ENCODE data around the gene PBRM1. TPM values are rescaled to one million over a fixed set of nuclear protein-coding genes. Genes with fewer than 3 reads are reported as not detected.

The PBRM1 gene
- total RNA-seq, 1 experiment from 2014 or later, result 42.8 TPM

GRCh38 chr3:52512727-52513126 lies 173.0 kb downstream of the PBRM1 start:
- TF ChIP-seq EZH2 (IDR thresholded peaks at IDR 0.05; ENCODE audit: low read depth) (no peak), CTCF (conservative IDR thresholded peaks at IDR 0.05) (no peak)
- no peaks in the 10 kb centered on the region for H3F3A ChIP-seq (ENCODE audit: insufficient read depth, low read depth)
- H3K4me1 ChIP-seq (replicated peaks; ENCODE audit: insufficient read depth), result peaks cover 7% of the 10 kb centered on the region; the same call in 1 of the 2 replicates
- H3K27ac ChIP-seq, result no peak overlapping the region
- no peaks in the 10 kb centered on the region for H3K36me3 ChIP-seq (ENCODE audit: low read depth)
- CTCF ChIA-PET, result no interaction called here
- no peaks in the 10 kb centered on the region for H4K20me1 ChIP-seq (ENCODE audit: insufficient read depth)
- no peak overlapping the region for H3K4me2 ChIP-seq
- no peak overlapping the region for H3K4me3 ChIP-seq
- H3K9me3 ChIP-seq (ENCODE audit: insufficient read depth, low read depth), result no peaks in the 10 kb centered on the region
- no peaks in the 10 kb centered on the region for H3K27me3 ChIP-seq (ENCODE audit: insufficient read depth, low read depth)
- BruUV-seq (replicated peaks), result no TSS peak
- intact Hi-C loops (cut with micrococcal nuclease; ENCODE audit: unreplicated experiment), result no loop called here
- H2AFZ ChIP-seq, result no peak overlapping the region
- POLR2A ChIA-PET (ENCODE audit: unreplicated experiment), result no interaction called here
- no peak for DNase-seq
- H3K79me2 ChIP-seq (ENCODE audit: low read depth), result no peaks in the 10 kb centered on the region
- no peaks in the 10 kb centered on the region for H3K9me2 ChIP-seq (ENCODE audit: insufficient read depth)

GRCh38 chr3:52512105-52512504 lies 173.6 kb downstream of the PBRM1 start:
- Histone ChIP-seq H3F3A (ENCODE audit: insufficient read depth, low read depth) (no peaks in the 10 kb centered on the region), H3K9me3 (ENCODE audit: insufficient read depth, low read depth) (no peaks in the 10 kb centered on the region), H3K4me2 (no peak overlapping the region), H3K27me3 (ENCODE audit: insufficient read depth, low read depth) (no peaks in the 10 kb centered on the region), H4K20me1 (ENCODE audit: insufficient read depth) (no peaks in the 10 kb centered on the region), H3K36me3 (ENCODE audit: low read depth) (no peaks in the 10 kb centered on the region), H3K27ac (no peak overlapping the region), H2AFZ (no peak overlapping the region), H3K4me1 (replicated peaks; ENCODE audit: insufficient read depth) (peaks cover 8% of the 10 kb centered on the region; the same call in 1 of the 2 replicates), H3K9me2 (ENCODE audit: insufficient read depth) (no peaks in the 10 kb centered on the region), H3K4me3 (no peak overlapping the region), H3K79me2 (ENCODE audit: low read depth) (no peaks in the 10 kb centered on the region)
- intact Hi-C loops (cut with micrococcal nuclease; ENCODE audit: unreplicated experiment), result no loop called here
- no TSS peak for BruUV-seq (replicated peaks)
- no peak for DNase-seq
- POLR2A ChIA-PET (ENCODE audit: unreplicated experiment), result interaction anchor here (0.7 kb wide), 1 partner anchor 46 kb away, joined by 3 read pairs; no protein-coding TSS in a partner anchor
- CTCF ChIA-PET, result no interaction called here
- TF ChIP-seq CTCF (conservative IDR thresholded peaks at IDR 0.05), result no peak
- no peak for TF ChIP-seq EZH2 (IDR thresholded peaks at IDR 0.05; ENCODE audit: low read depth)

GRCh38 chr3:52511509-52511908 lies 174.2 kb downstream of the PBRM1 start:
- BruUV-seq (replicated peaks), result no TSS peak
- DNase-seq, result no peak
- Histone ChIP-seq H3K4me3 (no peak overlapping the region), H3K9me2 (ENCODE audit: insufficient read depth) (no peaks in the 10 kb centered on the region), H3K9me3 (ENCODE audit: insufficient read depth, low read depth) (no peaks in the 10 kb centered on the region), H3F3A (ENCODE audit: insufficient read depth, low read depth) (no peaks in the 10 kb centered on the region), H3K4me1 (replicated peaks; ENCODE audit: insufficient read depth) (peaks cover 12% of the 10 kb centered on the region; the same call in 1 of the 2 replicates), H3K79me2 (ENCODE audit: low read depth) (no peaks in the 10 kb centered on the region), H3K27ac (no peak overlapping the region), H3K4me2 (no peak overlapping the region), H3K36me3 (ENCODE audit: low read depth) (no peaks in the 10 kb centered on the region), H3K27me3 (ENCODE audit: insufficient read depth, low read depth) (no peaks in the 10 kb centered on the region), H4K20me1 (ENCODE audit: insufficient read depth) (no peaks in the 10 kb centered on the region), H2AFZ (no peak overlapping the region)
- ChIA-PET CTCF (no interaction called here), POLR2A (ENCODE audit: unreplicated experiment) (interaction anchor here (0.7 kb wide), 1 partner anchor 47 kb away, joined by 3 read pairs; no protein-coding TSS in a partner anchor)
- intact Hi-C loops (cut with micrococcal nuclease; ENCODE audit: unreplicated experiment), result no loop called here
- TF ChIP-seq EZH2 (IDR thresholded peaks at IDR 0.05; ENCODE audit: low read depth), result no peak

- Histone ChIP-seq H3F3A (ENCODE audit: insufficient read depth, low read depth) (no peaks in the 10 kb centered on the region), H3K9me2 (ENCODE audit: insufficient read depth) (no peaks in the 10 kb centered on the region), H3K4me3 (no peak overlapping the region), H3K9me3 (ENCODE audit: insufficient read depth, low read depth) (no peaks in the 10 kb centered on the region), H4K20me1 (ENCODE audit: insufficient read depth) (no peaks in the 10 kb centered on the region), H3K79me2 (ENCODE audit: low read depth) (no peaks in the 10 kb centered on the region), H2AFZ (no peak overlapping the region), H3K4me1 (replicated peaks; ENCODE audit: insufficient read depth) (peaks cover 12% of the 10 kb centered on the region; the same call in 1 of the 2 replicates), H3K36me3 (ENCODE audit: low read depth) (no peaks in the 10 kb centered on the region), H3K27ac (no peak overlapping the region), H3K4me2 (no peak overlapping the region), H3K27me3 (ENCODE audit: insufficient read depth, low read depth) (no peaks in the 10 kb centered on the region)
- POLR2A ChIA-PET (ENCODE audit: unreplicated experiment), result no interaction called here
- no peak for TF ChIP-seq EZH2 (IDR thresholded peaks at IDR 0.05; ENCODE audit: low read depth)
- TF ChIP-seq CTCF (conservative IDR thresholded peaks at IDR 0.05), result no peak
- no TSS peak for BruUV-seq (replicated peaks)
- intact Hi-C loops (cut with micrococcal nuclease; ENCODE audit: unreplicated experiment), result no loop called here
- DNase-seq, result peak in 1 of 2 experiments; percentile 26
- CTCF ChIA-PET, result no interaction called here
Measured at GRCh38 chr3:52509753-52510328, 175.9 kb downstream of the PBRM1 start.
